Measurements from ENCODE around the gene ETS1. TPM values are rescaled to one million over a fixed set of nuclear protein-coding genes. Genes with fewer than 3 reads are reported as not detected.

ETS1 gene
- total RNA-seq, 3 donors from 2014 or later (not counting 1 experiment from before 2014, with no cell fraction given) = 532 to 684 (median 589) TPM

DNA sequence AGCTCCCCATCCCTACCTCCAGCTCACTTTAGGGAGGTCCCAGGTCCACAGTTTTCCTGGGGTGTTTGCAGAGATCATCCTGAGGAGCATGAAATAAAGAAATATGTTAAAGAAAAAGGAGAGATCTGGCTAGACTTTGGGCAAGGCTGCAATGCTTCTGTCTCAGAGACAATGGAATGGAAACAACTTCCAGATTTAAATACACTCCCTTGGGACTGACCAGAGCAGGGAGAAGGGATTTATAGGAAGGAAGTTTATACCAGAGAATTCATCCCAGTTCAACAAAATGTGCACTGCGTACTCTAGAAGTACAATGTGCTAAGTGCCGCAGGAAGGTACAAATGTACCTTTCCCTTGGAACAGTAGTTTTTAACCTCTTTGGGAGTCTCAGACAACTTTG, 40.4 kb downstream of the ETS1 start:
- Mint-ChIP-seq H3K4me1 (peaks cover 46 to 49% of the 10 kb centered on the region in 2 donors), H3K4me3 (peak overlapping the region; percentile 88), H3K9me3 (no peaks in the 10 kb centered on the region), H3K27me3 (ENCODE audit: low read depth in 2 of 2) (peaks cover 0 to 11% of the 10 kb centered on the region in 2 donors), H3K36me3 (no peaks in the 10 kb centered on the region), H3K27ac (peak overlapping the region in 1 of 2 donors; percentile 97)
- DNase-seq (no peak), ATAC-seq (no peak)
- H3K27me3 ChIP-seq (ENCODE audit: control insufficient read depth, insufficient read depth, low read length) = no peaks in the 10 kb centered on the region
- TF ChIP-seq, protein P1, sequence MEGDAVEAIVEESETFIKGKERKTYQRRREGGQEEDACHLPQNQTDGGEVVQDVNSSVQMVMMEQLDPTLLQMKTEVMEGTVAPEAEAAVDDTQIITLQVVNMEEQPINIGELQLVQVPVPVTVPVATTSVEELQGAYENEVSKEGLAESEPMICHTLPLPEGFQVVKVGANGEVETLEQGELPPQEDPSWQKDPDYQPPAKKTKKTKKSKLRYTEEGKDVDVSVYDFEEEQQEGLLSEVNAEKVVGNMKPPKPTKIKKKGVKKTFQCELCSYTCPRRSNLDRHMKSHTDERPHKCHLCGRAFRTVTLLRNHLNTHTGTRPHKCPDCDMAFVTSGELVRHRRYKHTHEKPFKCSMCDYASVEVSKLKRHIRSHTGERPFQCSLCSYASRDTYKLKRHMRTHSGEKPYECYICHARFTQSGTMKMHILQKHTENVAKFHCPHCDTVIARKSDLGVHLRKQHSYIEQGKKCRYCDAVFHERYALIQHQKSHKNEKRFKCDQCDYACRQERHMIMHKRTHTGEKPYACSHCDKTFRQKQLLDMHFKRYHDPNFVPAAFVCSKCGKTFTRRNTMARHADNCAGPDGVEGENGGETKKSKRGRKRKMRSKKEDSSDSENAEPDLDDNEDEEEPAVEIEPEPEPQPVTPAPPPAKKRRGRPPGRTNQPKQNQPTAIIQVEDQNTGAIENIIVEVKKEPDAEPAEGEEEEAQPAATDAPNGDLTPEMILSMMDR (IDR thresholded peaks at IDR 0.05) = no peak
- peaks cover 35% of the 10 kb centered on the region for H3K4me1 ChIP-seq (ENCODE audit: control insufficient read depth, insufficient read depth, low read length)
- H3K9me3 ChIP-seq (ENCODE audit: control insufficient read depth, insufficient read depth, low read length) = no peaks in the 10 kb centered on the region
- H3K4me3 ChIP-seq (ENCODE audit: low read length) = no peak overlapping the region
- WGBS (ENCODE audit: insufficient coverage) = 100% methylated on average over 2 of the region's 2 CpGs
- intact Hi-C loops (cut with micrococcal nuclease) = no loop called here
- H3K36me3 ChIP-seq (ENCODE audit: control insufficient read depth, insufficient read depth, low read length) = no peaks in the 10 kb centered on the region
- no peak overlapping the region for H3K27ac ChIP-seq (ENCODE audit: low read length)

DNA sequence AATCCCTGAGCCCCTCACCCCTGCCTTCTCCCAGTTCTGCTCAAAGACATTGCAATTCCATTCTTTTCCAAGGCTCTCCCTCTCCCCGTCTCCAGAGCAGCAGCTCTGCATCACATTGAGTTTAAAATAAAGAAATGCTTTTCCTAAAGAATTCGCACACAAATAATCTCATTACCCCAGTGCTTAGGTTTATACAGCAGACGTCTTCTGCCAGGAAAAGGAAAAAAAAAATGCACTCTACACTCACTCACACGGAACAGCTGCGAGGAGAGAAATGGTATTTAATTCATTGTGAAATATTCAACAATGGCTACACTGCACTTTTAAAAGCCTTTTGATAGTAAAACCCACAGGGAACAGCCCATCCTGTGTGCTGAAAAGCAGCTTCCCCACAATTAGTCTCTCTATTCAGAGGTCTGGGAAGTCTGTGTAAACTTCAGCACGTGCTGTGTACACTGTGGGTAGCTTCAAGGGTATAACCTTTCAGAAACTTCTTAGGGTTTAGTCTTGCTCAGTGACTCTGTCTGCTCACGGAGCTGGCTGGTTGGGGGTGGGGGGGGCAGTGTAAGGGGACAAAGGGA, 42.8 kb downstream of the ETS1 start:
- 28% methylated on average over 3 of the region's 7 CpGs for WGBS (ENCODE audit: insufficient coverage)
- Histone ChIP-seq H3K27ac (ENCODE audit: low read length) (no peak overlapping the region), H3K36me3 (ENCODE audit: control insufficient read depth, insufficient read depth, low read length) (no peaks in the 10 kb centered on the region), H3K27me3 (ENCODE audit: control insufficient read depth, insufficient read depth, low read length) (no peaks in the 10 kb centered on the region), H3K4me1 (ENCODE audit: control insufficient read depth, insufficient read depth, low read length) (peaks cover 19% of the 10 kb centered on the region), H3K9me3 (ENCODE audit: control insufficient read depth, insufficient read depth, low read length) (no peaks in the 10 kb centered on the region), H3K4me3 (ENCODE audit: low read length) (no peak overlapping the region)
- H3K36me3 Mint-ChIP-seq = no peaks in the 10 kb centered on the region
- peak overlapping the region in 1 of 2 donors; percentile 44 for H3K27ac Mint-ChIP-seq
- intact Hi-C loops (cut with micrococcal nuclease) = no loop called here
- H3K4me1 Mint-ChIP-seq = peaks cover 23 to 27% of the 10 kb centered on the region in 2 donors
- ATAC-seq (peak in 2 of 3 donors; percentile 28 to 52), DNase-seq (peak in 1 of 2 donors; percentile 45)
- H3K4me3 Mint-ChIP-seq = peak overlapping the region; percentile 7
- TF ChIP-seq, protein P1 (IDR thresholded peaks at IDR 0.05) = no peak
- peaks cover 10 to 21% of the 10 kb centered on the region in 2 donors for H3K27me3 Mint-ChIP-seq (ENCODE audit: low read depth in 2 of 2)
- no peaks in the 10 kb centered on the region for H3K9me3 Mint-ChIP-seq

DNA sequence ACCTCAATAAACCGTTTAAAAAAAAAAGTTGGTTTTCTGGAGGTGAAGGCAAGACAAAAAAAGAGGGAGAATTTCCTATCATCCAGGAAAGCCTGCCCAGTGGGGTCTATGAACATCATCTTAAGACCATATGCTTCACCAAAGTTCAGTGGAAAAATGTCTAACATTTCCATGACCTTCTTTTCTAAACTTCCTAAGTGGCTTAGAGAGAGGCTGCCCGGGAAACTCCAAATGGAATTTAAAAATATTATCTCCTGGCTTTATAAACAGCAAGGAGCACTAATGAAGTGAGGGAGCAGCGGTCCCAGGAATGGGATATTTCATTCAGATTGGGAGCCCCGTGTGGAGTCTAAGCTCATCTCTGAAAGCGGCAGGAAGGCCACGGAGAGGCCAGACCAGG, 46.9 kb downstream of the ETS1 start:
- no peak overlapping the region for H3K4me3 Mint-ChIP-seq
- TF ChIP-seq, protein P1 (IDR thresholded peaks at IDR 0.05) = no peak
- no peaks in the 10 kb centered on the region for H3K36me3 Mint-ChIP-seq
- H3K4me3 ChIP-seq (ENCODE audit: low read length) = no peak overlapping the region
- H3K36me3 ChIP-seq (ENCODE audit: control insufficient read depth, insufficient read depth, low read length) = no peaks in the 10 kb centered on the region
- ATAC-seq (no peak), DNase-seq (no peak)
- no peaks in the 10 kb centered on the region for H3K9me3 Mint-ChIP-seq
- peaks cover 29 to 30% of the 10 kb centered on the region in 2 donors for H3K27me3 Mint-ChIP-seq (ENCODE audit: low read depth in 2 of 2)
- peaks cover 6 to 11% of the 10 kb centered on the region in 2 donors for H3K4me1 Mint-ChIP-seq
- no peak overlapping the region for H3K27ac Mint-ChIP-seq
- H3K27me3 ChIP-seq (ENCODE audit: control insufficient read depth, insufficient read depth, low read length) = no peaks in the 10 kb centered on the region
- intact Hi-C loops (cut with micrococcal nuclease) = no loop called here
- 94% methylated on average over 5 of the region's 6 CpGs for WGBS (ENCODE audit: insufficient coverage)
- H3K9me3 ChIP-seq (ENCODE audit: control insufficient read depth, insufficient read depth, low read length) = no peaks in the 10 kb centered on the region
- H3K27ac ChIP-seq (ENCODE audit: low read length) = no peak overlapping the region
- H3K4me1 ChIP-seq (ENCODE audit: control insufficient read depth, insufficient read depth, low read length) = peaks cover 3% of the 10 kb centered on the region

DNA sequence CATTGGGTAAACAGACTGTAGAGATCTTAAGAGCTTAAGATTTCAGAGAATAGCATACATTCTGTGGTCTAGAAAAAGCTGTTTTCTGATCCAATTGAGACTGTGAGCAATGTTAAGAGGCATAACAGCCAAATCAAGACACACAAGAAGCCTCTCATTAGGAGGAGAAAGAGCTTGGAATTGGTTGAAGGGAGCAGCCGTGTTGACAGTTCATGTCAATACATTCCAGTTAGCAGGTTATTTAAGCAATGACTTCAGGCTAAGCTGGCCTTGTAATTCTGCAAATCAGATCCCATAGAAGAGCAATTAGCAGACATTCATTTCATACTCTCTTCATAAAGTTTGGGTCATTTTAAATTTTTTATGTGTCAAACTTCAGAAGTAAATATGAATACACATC, 50.9 kb downstream of the ETS1 start:
- Histone ChIP-seq H3K27me3 (ENCODE audit: control insufficient read depth, insufficient read depth, low read length) (no peaks in the 10 kb centered on the region), H3K4me3 (ENCODE audit: low read length) (no peak overlapping the region), H3K4me1 (ENCODE audit: control insufficient read depth, insufficient read depth, low read length) (no peaks in the 10 kb centered on the region), H3K9me3 (ENCODE audit: control insufficient read depth, insufficient read depth, low read length) (no peaks in the 10 kb centered on the region), H3K36me3 (ENCODE audit: control insufficient read depth, insufficient read depth, low read length) (no peaks in the 10 kb centered on the region), H3K27ac (ENCODE audit: low read length) (no peak overlapping the region)
- H3K27me3 Mint-ChIP-seq (ENCODE audit: low read depth in 2 of 2) = peaks cover 22 to 33% of the 10 kb centered on the region in 2 donors
- DNase-seq (no peak), ATAC-seq (no peak)
- 100% methylated on average over 1 of the region's 1 CpG for WGBS (ENCODE audit: insufficient coverage)
- no peaks in the 10 kb centered on the region for H3K36me3 Mint-ChIP-seq
- H3K27ac Mint-ChIP-seq = no peak overlapping the region
- no peaks in the 10 kb centered on the region for H3K4me1 Mint-ChIP-seq
- TF ChIP-seq, protein P1 (IDR thresholded peaks at IDR 0.05) = no peak
- H3K4me3 Mint-ChIP-seq = no peak overlapping the region
- no peaks in the 10 kb centered on the region for H3K9me3 Mint-ChIP-seq
- intact Hi-C loops (cut with micrococcal nuclease) = no loop called here
